HK-2 (cell line): ENCODE data around the gene LIN7B.

Source experiments
- DNase-seq: peaks from one replicate; pipeline ENCODE4 v3.0.0-alpha.2; 2018; ENCODE audit not compliant: unreplicated experiment

Gene LIN7B

DNA sequence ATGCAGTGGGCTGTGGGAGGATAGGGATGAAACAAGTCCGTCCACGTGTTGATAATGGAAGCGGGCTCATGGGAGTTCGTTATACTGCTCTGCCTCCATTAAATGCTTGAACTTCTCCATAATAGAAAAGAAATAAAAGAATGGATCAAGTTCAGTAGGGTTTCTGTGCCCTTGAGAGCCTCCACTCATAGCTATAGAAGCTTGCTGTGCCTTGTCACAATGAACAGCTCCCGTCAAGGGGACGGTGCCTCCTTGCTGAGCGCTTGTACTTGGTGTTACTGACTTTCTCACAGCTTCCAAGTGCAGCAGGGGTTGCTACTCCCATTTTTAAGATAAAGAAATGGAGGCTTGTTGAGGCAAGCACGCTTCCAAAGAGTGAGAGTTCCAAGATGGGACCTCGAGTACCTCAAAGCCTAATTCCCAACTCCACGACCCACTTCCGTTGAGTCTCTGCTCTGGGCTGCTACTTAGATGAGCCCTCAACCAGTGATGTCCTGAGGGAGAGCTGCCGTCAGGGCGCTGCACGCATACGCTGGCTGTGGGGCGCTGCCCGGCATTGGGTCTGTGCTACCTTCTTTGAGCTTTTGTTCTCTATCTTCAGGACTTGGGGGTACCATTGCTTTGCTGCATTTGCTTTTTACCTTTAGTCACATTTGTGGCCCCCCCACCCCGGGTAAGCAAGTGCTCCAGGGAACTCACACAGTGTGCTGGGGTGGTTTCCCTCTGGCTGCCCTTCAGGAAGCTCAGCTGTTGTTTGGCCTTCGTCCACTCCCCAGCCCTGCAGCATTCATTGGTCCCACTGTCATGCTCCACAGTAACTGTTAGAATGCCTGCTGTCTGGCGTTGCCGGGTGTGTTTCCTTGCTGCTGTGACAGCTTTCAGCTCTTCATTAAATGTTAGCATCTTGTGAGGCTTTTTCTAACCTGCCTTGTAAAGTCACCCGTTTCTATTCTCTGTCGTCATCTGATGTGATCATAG lies 19.4 kb upstream of the LIN7B start:
- no peak for DNase-seq

DNA sequence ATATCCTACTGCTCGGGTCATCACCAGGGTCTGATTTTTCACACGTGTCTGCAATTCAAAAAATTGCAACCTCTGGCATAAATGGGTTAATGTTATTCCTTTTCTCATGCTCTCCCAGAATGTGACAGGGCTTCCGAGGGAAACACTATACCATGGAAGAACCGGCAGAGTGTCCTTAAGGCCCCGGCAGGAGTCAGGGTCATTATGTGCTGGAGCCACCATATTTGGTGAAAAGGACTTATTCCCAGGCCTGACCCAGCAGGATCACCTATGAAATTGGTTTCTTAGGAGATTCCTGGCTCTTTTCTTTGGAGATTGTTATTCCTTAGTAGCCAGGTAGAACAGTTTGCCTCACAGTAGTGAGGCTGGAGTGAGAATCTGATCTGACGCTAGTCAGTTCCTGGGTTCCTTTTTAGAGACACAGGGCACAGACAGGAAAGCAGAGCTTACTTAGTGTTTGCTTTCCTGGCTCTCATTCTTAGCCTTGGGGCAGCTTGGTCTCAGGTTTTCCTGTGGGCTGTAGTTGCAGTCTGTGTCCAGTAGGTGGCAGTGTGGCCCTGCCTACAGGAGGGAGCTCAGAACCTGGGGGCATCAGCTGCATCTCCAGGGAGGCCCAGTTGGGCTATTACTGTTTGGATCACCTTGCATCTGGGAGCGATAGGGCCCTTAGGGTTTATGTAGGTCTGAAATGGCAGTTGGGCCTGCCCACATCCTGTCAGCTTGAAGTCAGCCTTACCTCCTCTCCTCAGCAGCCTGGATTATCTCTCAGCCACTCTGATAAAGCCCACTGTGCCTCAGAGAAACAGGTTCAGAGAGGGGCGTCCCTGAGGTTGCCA lies 16.5 kb upstream of the LIN7B start:
- DNase-seq = peak; percentile 78

DNA sequence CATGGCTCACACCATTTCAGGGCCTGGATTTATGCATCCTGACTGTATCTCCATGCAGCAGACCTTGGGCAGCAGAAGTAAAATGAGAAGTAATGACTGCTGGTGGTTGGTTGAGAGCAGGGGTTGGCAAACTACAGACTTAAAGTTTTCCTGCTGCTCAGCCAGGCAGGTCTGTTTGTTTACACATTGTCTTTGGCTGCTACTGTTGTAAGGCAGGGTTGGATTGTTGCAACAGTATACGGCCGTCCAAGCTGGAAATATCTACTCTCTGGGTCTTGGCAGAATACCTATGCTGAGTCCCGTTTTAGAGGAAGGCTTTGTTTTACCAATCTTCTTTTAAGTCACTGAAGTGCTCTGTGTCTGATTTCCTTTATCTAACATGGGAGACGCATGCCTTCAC lies 15.4 kb upstream of the LIN7B start:
- DNase-seq = no peak

GRCh38 chr19:49101160-49101559 lies 13.0 kb upstream of the LIN7B start:
- no peak for DNase-seq

- no peak for DNase-seq
These were observed 11.9 kb upstream of the LIN7B start for GRCh38 chr19:49102303-49102702.

DNA sequence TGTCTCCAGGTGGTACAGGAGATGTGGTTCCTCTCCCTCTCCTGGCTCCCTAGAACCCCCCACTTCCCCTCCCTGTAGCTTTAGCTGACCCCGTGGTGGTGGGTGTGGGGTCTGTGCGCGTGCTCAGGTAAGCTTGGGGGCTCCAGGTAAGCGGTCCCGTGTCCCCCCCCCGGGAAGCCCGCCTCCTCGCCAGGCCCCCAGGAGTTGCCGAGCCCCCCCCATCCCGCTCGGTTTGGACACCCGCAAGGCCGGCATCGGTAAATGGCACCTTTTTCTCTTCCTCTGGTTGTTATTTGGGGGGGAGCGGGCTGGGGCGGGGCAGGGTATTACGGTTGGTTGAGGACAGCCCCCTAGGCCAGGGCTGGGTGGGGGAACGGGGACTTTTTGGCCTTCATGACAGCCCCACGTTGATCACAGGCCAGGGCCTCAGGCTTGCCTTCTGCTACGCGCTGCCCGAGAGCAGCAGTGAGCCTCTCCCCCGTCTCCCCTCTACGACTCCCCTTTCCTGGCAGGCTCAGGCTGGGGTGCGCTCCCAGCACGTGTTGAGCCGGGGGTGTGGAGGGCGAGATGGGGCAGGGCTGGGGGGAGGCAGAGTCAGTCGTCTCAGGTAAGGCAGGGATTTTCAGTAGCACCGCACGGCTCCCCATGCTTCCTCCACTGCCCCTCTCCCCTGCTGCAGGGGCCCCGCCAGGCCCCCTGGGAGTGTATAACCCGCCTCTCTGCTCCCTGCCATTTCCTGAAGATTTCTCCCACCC lies 10.7 kb upstream of the LIN7B start:
- no peak for DNase-seq

DNA sequence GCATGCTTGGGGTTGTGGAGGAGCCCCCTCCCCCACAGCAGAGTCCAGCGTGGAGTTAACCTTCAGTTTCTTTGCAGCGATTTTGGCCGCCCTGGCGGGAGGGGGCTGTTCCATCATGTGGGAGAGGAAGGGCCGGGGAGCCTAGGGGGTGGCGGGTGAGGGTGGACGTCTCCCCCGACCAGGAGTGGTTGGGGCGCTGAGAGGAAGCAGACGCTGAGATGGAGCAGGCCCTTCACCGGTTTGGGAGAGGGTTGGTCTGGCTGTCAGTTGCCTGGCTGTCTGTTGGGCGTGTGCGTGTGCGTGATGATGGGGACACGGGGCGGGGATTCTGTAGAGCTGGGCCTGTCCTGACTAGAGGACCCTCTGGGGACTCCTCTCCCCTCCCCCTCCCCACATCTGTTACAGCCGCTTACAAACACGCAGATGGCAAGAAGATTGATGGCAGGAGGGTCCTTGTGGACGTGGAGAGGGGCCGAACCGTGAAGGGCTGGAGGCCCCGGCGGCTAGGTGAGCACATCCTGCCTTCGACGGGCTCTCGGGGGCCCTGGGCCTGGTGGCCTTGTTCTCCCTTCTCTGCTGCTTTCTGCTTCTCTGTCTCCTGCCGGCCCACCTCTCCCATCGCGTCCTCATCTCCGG lies 9.8 kb upstream of the LIN7B start:
- DNase-seq = no peak

DNA sequence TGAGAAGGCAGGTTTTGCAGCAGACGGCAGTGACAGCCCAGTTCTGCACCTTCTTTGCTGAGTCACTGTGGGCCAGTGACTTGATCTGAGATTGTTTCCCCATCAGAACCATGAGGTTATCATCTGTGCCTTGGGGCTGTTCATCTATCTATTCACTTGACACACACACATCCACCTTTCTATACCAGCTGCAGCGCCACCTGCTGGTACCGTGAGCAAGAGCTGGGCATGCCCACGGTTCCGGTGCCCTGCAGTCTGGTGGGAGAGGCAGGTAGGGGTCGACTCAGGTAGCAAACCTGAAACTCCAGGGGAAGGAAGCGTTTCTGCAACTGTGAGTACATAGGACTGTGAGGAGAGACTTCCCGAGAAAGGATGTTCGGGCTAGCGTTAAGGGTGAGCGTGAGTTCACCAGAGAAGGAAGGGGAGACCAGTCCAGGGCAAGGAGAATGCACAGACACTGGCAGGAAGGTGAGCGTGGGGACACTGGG lies 7.5 kb upstream of the LIN7B start:
- DNase-seq = peak; percentile 60

GRCh38 chr19:49107625-49108459 lies 6.3 kb upstream of the LIN7B start:
- DNase-seq = no peak

GRCh38 chr19:49109051-49109450 lies 5.1 kb upstream of the LIN7B start:
- no peak for DNase-seq

DNA sequence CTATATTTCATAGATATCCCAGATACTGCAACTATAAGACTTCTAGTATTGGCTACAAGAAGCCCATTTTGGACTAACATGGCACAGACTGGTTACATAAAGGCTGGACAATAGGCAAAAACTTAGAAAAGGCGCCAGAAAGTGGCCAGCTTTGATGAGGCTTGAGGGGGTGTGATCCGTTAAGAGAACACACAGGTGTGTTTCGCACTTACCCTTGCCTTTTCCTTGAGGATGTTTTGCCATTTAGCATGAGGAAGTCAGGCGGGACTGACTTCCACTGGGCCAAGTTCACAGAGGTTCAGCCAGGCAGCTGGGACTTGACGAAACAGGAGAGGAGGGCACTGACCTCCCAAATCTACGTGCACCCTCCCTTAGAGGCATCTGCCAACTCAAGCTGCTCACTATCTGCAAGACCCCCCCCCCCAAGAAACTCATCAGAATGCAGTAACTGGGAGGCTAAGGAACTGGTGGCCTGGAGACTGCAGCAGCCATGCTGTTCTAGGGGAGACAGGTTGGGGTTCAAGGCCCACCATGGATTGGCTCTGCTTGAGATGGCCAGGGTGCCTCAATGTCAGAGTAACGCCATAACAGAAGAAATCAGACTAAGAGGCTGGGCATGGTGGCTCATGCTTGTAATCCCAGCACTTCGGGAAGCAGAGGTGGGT lies 4.5 kb upstream of the LIN7B start:
- DNase-seq = no peak

GRCh38 chr19:49110567-49110966 lies 3.6 kb upstream of the LIN7B start:
- no peak for DNase-seq

GRCh38 chr19:49111218-49111998 lies 2.8 kb upstream of the LIN7B start:
- no peak for DNase-seq

- DNase-seq = no peak
These were observed 627 bp downstream of the LIN7B start for GRCh38 chr19:49114630-49115363.

DNA sequence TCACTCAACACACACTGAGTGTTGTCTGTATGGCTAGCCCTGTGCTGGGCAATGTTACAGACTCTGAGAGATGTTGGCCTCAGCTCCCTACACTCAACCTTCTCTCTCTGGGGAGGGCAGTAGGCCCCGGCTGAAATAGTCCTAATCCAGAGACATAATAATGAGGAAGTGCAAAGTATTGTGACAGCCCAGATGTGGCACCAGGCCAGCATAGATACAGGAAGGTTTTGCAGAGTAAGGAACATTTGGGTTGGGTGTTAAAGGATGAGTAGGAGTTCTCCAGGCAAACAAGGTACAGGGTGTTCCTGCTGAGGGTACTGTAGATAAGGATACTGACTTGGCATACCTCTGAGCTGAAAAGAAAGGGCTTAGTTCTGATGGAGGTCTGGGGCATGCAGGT lies 2.4 kb downstream of the LIN7B start:
- DNase-seq = no peak

- DNase-seq = no peak
These were observed 3.8 kb downstream of the LIN7B start for GRCh38 chr19:49117677-49118564.
